ENCODE results near the gene THSD7A. TPM values are rescaled to one million over a fixed set of nuclear protein-coding genes. Genes with fewer than 3 reads are reported as not detected.

Gene THSD7A
- total RNA-seq, 2 experiments from 2014 or later, result not detected

DNA sequence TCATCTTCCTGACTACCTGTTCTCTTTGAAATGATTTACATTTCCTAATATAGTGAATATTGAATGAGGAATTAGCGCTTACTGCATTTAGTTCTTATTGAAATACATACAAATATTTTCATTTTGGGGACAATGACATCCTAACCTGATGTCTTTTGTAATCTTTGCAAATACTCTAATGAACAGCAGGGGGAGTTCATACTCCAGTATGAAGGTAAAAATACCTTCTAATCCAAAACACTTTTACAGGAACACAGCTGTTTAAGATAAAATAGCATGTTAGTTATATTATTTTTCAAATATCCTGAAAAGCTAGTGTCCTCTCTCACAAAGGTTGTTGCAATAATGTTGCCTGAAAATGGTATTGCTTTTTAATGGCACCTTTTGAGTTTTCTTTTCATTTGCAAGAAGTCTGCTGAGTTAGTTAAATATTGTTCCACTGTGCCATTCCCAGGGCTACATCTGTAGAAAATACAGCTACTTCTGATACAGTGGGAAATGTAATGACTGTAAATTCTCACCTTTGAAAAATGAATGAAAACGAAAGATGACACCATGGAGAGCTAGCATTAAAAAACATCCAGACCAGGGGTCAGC, 458.4 kb downstream of the THSD7A start:
- no peak overlapping the region for H3K27ac Mint-ChIP-seq
- no peaks in the 10 kb centered on the region for H3K4me1 Mint-ChIP-seq
- DNase-seq, result no peak
- no peaks in the 10 kb centered on the region for H3K9me3 Mint-ChIP-seq
- no peak overlapping the region for H3K4me3 Mint-ChIP-seq
- no peaks in the 10 kb centered on the region for H3K36me3 Mint-ChIP-seq
- no peaks in the 10 kb centered on the region for H3K27me3 Mint-ChIP-seq

DNA sequence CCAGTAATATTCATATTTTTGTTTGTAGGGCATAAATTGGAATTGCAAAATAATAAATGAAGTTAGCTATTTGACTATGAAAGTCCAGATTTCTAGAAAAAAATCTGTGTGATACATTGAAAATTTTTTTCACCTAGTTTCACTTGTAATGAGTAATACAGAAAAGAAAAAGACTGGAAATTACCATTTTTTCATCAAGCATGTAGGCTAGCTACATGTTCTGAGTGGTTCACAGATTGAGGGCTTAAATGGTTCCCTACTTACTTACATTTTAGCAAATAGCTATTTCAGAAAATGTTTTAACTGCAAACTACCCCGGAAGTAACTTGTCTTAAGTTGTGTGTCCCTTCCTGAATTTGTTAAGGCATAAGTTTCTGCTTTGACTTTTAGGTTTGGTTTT, 462.3 kb downstream of the THSD7A start:
- Mint-ChIP-seq H3K9me3 (no peaks in the 10 kb centered on the region), H3K36me3 (no peaks in the 10 kb centered on the region), H3K27ac (no peak overlapping the region), H3K4me1 (no peaks in the 10 kb centered on the region), H3K4me3 (no peak overlapping the region), H3K27me3 (no peaks in the 10 kb centered on the region)
- no peak for DNase-seq

DNA sequence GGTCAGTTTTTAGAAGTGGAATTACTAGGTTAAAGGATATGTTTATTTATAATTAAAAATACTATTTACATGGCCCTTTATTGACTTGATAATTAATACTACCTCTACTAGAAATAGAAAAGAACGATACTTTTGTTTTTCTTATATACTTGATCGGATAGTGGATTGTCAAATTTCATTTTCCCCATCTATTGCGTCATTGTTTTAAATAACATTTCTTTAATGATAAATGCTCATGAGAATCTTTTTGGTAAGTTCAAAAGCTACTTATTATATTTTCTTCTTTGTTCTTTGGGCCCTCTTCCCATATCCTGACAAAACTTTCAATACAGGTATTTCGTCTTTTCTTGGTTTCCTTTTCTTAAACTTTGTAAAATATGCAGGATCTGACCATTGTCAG, 465.9 kb downstream of the THSD7A start:
- Mint-ChIP-seq H3K4me3 (no peak overlapping the region), H3K9me3 (no peaks in the 10 kb centered on the region), H3K4me1 (no peaks in the 10 kb centered on the region), H3K36me3 (no peaks in the 10 kb centered on the region), H3K27me3 (no peaks in the 10 kb centered on the region), H3K27ac (no peak overlapping the region)
- DNase-seq, result no peak

DNA sequence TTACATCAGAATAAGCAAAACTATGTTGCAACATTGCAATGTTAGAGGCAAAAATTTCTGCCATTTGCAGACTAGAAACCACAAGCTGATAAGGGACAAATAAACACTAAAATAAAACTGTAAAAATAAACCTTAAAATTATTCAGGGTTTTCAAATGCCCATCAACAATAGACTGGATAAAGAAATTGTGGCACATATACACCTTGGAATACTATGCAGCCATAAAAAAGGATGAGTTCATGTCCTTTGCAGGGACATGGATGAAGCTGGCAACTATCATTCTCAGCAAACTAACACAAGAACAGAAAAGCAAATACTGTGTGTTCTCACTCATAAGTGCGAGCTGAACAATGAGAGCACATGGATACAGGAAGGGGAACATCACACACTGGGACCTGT, 473.4 kb downstream of the THSD7A start:
- H3K27ac Mint-ChIP-seq, result no peak overlapping the region
- no peaks in the 10 kb centered on the region for H3K9me3 Mint-ChIP-seq
- no peak for DNase-seq
- no peak overlapping the region for H3K4me3 Mint-ChIP-seq
- no peaks in the 10 kb centered on the region for H3K36me3 Mint-ChIP-seq
- H3K4me1 Mint-ChIP-seq, result no peaks in the 10 kb centered on the region
- peaks cover 5% of the 10 kb centered on the region for H3K27me3 Mint-ChIP-seq

DNA sequence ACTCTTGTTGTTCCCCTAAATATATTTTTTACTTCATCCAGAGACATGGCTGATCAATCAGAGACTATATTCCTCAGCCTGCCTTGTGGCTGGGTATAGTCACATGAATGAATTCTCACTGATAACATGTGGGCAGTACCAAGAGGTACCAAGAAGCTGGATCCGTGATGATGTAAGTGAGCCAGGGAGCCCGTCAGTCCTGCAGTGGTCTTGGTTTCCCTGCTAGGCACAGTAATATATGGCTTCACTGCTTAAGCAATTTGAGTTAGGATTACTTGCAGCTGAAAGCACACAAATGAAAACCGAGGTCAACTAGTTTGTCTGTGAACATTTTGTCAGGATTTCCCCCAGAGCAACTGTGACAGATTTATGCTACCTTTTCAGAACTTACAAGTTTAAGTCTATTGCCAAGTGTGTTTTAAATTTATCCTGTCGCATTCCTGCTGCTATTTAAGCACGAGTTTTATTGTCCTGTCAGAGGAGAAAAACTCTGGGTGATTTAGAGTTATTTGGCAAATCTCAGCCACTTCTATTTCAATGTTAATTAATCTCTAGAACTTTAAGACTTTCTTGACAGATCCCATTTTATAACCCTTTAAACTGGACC, 476.5 kb downstream of the THSD7A start:
- no peak overlapping the region for H3K27ac Mint-ChIP-seq
- no peaks in the 10 kb centered on the region for H3K4me1 Mint-ChIP-seq
- peaks cover 5% of the 10 kb centered on the region for H3K27me3 Mint-ChIP-seq
- DNase-seq, result no peak
- H3K9me3 Mint-ChIP-seq, result no peaks in the 10 kb centered on the region
- no peak overlapping the region for H3K4me3 Mint-ChIP-seq
- no peaks in the 10 kb centered on the region for H3K36me3 Mint-ChIP-seq

DNA sequence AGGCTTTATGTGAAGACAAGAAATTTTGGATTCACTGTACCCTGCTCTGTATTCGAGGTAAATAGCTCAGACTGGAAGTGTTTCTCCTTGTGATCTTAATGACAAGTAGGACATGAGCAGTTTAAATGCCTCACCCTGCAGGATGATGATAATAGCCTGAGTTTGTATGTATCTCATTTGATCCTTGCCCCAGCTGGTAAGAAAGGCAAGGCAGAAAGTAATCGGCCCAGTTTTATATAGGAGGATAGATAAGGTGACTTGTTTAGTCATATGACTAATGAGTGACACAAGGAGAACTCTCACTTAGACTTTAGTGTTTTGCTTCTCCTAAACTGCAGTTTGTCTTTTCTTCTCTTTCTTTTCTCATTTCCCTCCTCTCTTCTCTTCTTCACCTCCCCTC, 485.7 kb downstream of the THSD7A start:
- Mint-ChIP-seq H3K27me3 (peaks cover 14% of the 10 kb centered on the region), H3K4me1 (peaks cover 2% of the 10 kb centered on the region), H3K27ac (no peak overlapping the region), H3K9me3 (no peaks in the 10 kb centered on the region), H3K36me3 (no peaks in the 10 kb centered on the region), H3K4me3 (no peak overlapping the region)
- no peak for DNase-seq

DNA sequence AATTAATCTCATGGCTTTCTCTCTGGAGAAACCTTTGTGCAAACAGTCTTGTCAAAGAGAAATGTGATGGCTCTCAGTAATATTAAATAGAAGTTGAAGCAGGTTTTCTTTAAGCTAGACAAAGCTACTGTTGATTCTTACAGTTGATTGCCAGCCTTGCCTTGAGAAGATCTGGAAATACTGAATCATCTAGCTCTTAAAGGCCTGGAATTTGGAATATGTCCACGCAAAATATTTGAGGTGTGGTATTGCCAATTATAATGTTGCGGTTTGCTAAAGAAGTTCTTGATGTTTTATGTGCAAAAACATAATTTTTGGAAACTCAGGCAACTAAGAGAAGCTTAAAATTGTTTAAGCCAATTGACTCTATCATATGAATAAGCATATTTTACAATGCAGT, 486.4 kb downstream of the THSD7A start:
- peaks cover 14% of the 10 kb centered on the region for H3K27me3 Mint-ChIP-seq
- H3K36me3 Mint-ChIP-seq, result no peaks in the 10 kb centered on the region
- DNase-seq, result no peak
- H3K4me1 Mint-ChIP-seq, result peaks cover 2% of the 10 kb centered on the region
- no peak overlapping the region for H3K27ac Mint-ChIP-seq
- H3K9me3 Mint-ChIP-seq, result no peaks in the 10 kb centered on the region
- H3K4me3 Mint-ChIP-seq, result no peak overlapping the region

DNA sequence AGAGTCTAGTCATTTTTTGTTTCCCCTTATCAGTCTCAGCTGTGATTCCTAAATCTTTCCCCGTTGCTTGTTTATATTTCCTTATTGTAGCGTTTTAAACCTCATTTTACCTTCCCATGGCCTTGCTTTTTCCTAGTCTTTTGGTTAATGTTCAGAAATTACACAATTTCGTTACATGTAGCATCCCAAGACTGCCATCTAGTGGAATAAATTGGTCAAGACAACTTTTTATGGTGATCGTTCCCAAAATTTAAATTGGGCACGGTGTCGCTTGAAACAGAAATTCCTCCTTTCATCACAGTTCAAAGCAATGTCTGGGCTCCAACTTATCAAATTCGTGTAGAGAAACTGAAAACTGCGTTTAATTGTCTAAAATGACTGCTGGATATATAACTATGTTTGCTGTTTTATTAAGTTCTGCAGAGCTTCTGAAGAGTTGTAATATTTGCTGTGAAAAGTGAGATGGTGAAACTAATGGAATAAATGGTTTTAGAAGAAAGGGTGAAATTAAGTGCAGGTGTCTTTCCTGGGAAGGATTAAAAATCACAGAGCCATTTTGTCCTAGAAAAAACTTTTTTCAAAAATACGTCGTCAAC, 488.1 kb downstream of the THSD7A start:
- H3K4me1 Mint-ChIP-seq, result peaks cover 2% of the 10 kb centered on the region
- no peak overlapping the region for H3K27ac Mint-ChIP-seq
- H3K4me3 Mint-ChIP-seq, result no peak overlapping the region
- no peaks in the 10 kb centered on the region for H3K9me3 Mint-ChIP-seq
- no peaks in the 10 kb centered on the region for H3K36me3 Mint-ChIP-seq
- H3K27me3 Mint-ChIP-seq, result peaks cover 11% of the 10 kb centered on the region
- DNase-seq, result no peak

DNA sequence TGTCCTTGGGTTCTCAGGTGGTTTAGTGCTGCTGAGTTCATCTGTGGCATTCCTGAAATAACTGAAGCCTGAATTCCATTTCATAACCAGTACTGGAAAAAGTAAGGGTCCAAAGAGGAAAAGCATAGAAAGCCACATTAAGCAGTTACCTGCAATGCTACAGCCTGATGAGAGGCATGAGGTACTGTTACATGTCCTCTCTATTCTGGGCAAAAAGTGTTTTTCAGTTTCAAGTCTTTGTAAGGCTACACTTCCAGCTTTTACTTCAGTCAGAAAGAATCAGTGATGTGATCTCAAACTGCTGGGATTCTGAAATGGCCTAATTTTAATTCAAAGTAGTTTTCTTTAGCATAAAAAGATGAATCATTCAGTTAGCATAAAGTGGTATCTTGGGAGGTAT, 488.9 kb downstream of the THSD7A start:
- Mint-ChIP-seq H3K27ac (no peak overlapping the region), H3K9me3 (no peaks in the 10 kb centered on the region), H3K27me3 (peaks cover 12% of the 10 kb centered on the region), H3K36me3 (no peaks in the 10 kb centered on the region), H3K4me1 (peaks cover 2% of the 10 kb centered on the region), H3K4me3 (no peak overlapping the region)
- DNase-seq, result no peak

DNA sequence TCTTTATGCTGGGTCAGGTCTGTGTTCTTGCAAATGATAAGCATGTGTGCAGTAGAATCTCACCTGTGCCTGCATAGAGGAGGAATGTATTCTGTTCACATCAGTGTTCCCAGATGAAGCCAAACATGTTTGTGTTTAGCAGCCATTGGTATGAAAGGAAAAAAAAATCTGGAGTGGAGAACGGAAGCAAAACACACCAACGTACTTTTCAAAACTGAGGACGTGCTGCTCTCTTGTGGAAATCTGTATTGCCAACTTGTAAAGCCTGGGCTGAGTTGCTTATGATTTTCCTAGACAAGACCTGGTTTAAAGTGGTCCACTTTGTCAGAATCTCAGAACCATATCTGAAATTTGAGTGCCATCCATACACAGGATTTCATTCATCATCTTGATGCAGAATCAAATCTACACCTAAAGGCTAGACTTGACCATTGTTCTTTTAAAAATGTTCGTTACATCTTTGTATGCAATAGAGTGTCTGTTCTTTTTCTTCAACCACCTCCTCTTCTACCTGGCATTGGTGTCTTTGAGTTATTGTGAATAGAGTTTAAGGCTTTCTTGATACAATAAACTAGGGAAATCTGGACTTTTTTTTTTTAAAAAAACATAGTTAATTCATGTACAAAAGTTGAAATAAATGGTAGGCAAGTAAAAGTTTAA, 490.6 kb downstream of the THSD7A start:
- H3K4me3 Mint-ChIP-seq, result no peak overlapping the region
- H3K36me3 Mint-ChIP-seq, result no peaks in the 10 kb centered on the region
- peaks cover 2% of the 10 kb centered on the region for H3K4me1 Mint-ChIP-seq
- no peaks in the 10 kb centered on the region for H3K9me3 Mint-ChIP-seq
- H3K27me3 Mint-ChIP-seq, result peaks cover 12% of the 10 kb centered on the region
- H3K27ac Mint-ChIP-seq, result no peak overlapping the region
- no peak for DNase-seq

DNA sequence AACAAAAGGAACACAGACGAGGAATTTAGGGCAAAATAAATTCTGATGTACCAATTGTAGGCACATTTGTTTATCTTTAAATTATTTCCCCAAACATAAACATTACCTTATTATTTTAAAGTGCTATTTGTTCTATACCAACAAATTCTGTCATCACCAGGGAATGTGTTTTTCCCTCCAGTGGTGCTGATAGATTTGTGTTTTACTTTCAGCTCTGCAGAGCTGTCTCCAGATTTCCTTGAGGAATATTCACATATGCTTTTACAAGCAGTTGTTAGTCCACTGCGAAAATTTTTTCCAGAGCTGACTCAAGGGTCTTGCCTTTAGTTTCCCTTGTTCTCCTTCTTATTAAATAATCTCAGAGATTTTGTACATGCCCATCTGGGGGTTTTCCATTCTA, 495.6 kb downstream of the THSD7A start:
- DNase-seq, result no peak
- Mint-ChIP-seq H3K4me1 (no peaks in the 10 kb centered on the region), H3K27ac (no peak overlapping the region), H3K27me3 (peaks cover 3% of the 10 kb centered on the region), H3K36me3 (no peaks in the 10 kb centered on the region), H3K9me3 (no peaks in the 10 kb centered on the region), H3K4me3 (no peak overlapping the region)

DNA sequence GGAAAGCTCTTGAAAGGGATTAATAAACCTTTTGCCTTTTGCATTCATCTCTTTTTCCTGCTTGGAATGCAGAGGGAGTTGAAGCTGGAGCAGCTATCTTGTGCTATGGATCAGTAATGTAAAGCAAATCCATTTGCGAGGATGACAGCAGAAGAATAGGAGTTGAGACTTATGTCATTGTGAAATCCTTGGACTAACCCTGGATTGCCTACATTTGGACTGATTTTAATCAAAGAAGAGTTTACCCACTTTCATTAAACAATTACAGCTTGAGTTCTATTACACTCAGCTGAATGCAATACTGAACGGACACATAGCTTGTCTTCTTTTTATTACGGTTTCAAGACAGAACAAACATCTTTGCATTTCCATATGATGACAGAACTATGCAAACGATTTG, 496.1 kb downstream of the THSD7A start:
- no peak for DNase-seq
- Mint-ChIP-seq H3K4me1 (no peaks in the 10 kb centered on the region), H3K36me3 (no peaks in the 10 kb centered on the region), H3K9me3 (no peaks in the 10 kb centered on the region), H3K4me3 (no peak overlapping the region), H3K27ac (no peak overlapping the region), H3K27me3 (peaks cover 3% of the 10 kb centered on the region)

DNA sequence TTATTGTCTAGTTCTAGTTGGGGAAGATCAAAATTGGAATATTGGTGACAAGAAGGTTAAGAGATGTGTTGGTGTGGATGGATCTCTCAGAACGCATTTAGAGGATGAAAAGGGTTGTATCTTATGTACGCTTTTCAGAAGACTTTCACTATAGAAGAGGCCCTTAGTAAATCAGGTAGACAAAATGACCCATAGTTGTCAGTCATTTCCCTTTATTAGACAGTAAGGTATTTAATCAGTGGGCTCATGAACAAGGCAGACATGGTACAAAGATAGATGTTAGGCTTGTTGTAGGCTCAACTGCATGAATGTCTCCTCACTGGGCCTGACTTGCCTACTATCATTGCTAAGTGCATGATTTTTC, 499.2 kb downstream of the THSD7A start:
- no peaks in the 10 kb centered on the region for H3K9me3 Mint-ChIP-seq
- H3K27ac Mint-ChIP-seq, result no peak overlapping the region
- no peaks in the 10 kb centered on the region for H3K36me3 Mint-ChIP-seq
- no peak for DNase-seq
- H3K27me3 Mint-ChIP-seq, result no peaks in the 10 kb centered on the region
- H3K4me3 Mint-ChIP-seq, result no peak overlapping the region
- no peaks in the 10 kb centered on the region for H3K4me1 Mint-ChIP-seq

DNA sequence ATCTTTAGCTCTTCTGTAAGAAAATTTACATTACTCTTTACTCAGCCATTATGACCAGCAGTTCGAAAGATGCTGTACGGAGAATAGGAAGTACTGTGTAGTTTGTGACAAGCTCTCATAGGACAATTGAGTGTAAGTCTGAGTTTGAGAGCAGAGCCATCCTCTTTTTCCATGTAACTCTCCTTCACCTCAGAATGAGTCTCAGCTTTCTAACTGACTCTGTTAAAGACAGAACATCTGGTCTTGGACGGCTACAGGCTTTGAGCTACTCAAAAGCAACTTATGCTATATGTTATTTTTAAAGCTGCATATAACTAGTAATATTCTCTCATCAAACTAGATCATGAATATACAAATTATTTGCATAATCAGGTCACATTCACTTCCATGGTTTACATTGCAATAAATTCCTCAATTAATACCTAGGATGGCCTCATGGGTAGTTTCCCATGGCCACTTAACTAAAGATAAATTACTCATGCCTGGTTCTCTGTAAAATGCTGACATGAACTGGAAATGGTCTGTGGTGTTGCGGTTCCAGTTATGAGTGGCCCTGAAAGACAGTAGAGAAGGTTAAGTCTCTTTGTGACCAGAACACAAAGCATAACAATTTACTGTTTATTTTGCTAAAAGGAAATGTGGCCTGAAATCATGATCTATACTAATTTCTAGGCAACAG, 499.7 kb downstream of the THSD7A start:
- Mint-ChIP-seq H3K27me3 (no peaks in the 10 kb centered on the region), H3K27ac (no peak overlapping the region), H3K4me1 (no peaks in the 10 kb centered on the region), H3K4me3 (no peak overlapping the region), H3K36me3 (no peaks in the 10 kb centered on the region), H3K9me3 (no peaks in the 10 kb centered on the region)
- no peak for DNase-seq

Measured in activated naive CD8-positive, alpha-beta T cell treated with anti-CD3 and anti-CD28 coated beads for 36 hours (primary cell).